ENCODE measurements around the gene EIF4E3.

Gene EIF4E3

DNA sequence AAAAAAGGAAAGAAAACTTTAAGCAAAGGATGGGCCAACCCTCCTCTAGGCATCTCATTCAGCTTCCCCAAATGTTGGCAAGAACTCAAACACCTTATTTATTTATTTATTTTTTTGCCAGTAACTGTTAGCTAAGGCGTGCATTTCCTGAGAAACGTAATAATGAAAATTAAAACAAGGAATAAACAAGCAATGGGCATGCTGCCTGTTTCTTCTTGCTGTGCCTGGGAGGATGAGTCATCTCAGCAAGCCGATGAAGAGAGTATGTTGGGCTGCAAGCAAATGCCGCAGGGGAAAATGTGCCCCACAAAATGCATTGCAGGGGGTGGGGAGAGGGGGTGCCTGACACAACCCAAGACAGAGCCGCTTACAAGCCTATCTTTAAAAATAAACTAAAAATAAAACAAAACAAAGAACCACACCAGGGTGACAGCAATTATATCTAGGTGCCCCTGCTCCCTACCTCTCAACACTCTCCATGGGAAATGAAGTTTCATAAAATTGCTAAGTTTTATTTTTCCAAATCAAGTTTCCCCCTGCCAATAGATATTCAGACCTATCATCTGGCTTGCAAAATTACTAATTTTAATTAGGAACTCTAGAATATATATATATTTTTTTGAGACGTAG is 40.3 kb downstream of the EIF4E3 start:
- DNase-seq = peak; percentile 71

- DNase-seq = no peak
These were observed 41.0 kb downstream of the EIF4E3 start for GRCh38 chr3:71684046-71684756.

DNA sequence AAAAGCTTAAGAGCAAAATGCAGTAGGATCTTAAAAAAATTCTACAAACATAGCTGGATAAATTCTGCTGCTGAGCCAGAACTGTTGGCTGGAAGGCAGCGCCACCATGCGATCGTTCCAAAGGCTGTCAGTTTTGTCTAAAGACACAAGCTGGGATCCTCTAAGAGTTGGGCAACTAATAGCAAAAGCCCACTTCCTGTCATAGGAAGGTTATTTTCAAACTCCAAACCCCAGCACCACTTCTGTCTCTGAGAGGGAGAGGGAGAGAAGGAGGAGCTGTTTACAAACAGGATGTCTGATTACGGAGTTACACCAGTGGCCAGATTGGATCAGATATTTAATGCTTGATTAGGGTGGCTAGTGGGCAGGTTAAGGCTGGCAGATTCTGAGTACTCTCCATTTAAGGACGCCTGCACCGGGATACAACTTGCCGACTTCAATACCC is 44.0 kb downstream of the EIF4E3 start:
- peak; percentile 79 for DNase-seq

- peak; percentile 76 for DNase-seq
These were observed 44.6 kb downstream of the EIF4E3 start for GRCh38 chr3:71680603-71681002.

DNA sequence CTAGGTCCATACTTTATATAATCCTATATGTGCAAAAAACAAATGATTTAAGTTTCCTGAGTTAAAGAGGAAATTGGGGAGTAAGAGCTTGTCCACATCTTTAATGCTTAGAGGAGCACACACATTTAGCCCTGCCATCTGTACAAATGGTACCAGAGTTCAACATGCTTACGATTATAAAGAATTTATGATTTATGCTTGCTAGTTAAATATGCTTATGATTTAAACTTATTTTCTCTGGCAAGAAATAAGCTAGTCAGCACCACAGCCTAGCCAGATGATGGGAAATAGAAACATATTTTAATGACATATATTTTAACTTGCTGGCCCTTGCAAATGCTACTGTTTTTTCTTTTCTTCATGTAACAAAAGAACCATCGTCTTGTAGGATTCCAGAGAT is 48.3 kb downstream of the EIF4E3 start:
- no peak for DNase-seq

GRCh38 chr3:71673486-71673885 is 51.7 kb downstream of the EIF4E3 start:
- DNase-seq = no peak

GRCh38 chr3:71672807-71673206 is 52.4 kb downstream of the EIF4E3 start:
- DNase-seq = no peak

DNA sequence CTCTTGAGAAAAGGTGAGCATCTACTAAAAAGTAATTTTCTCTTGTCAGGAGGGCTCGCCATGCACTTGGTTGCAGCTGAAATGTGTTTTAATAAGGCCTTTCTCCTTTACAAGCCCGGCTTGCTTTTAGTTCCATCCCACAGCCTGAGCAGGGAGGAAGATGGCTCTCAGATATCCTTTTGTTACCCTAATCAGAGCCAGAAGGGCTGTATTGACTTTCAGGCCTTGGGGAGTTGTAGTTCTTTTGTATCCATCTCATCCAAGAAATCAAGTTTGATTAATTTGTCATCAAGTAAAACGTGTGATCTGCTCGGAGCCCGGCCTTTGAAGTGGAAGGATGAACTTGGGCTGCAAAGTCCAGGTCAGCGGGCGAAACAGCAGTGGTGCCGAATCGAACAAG is 52.9 kb downstream of the EIF4E3 start:
- DNase-seq = no peak

GRCh38 chr3:71671216-71671845 is 53.9 kb downstream of the EIF4E3 start:
- no peak for DNase-seq

GRCh38 chr3:71662568-71662967 is 62.6 kb downstream of the EIF4E3 start:
- DNase-seq = no peak

GRCh38 chr3:71662056-71662455 is 63.1 kb downstream of the EIF4E3 start:
- DNase-seq = no peak

DNA sequence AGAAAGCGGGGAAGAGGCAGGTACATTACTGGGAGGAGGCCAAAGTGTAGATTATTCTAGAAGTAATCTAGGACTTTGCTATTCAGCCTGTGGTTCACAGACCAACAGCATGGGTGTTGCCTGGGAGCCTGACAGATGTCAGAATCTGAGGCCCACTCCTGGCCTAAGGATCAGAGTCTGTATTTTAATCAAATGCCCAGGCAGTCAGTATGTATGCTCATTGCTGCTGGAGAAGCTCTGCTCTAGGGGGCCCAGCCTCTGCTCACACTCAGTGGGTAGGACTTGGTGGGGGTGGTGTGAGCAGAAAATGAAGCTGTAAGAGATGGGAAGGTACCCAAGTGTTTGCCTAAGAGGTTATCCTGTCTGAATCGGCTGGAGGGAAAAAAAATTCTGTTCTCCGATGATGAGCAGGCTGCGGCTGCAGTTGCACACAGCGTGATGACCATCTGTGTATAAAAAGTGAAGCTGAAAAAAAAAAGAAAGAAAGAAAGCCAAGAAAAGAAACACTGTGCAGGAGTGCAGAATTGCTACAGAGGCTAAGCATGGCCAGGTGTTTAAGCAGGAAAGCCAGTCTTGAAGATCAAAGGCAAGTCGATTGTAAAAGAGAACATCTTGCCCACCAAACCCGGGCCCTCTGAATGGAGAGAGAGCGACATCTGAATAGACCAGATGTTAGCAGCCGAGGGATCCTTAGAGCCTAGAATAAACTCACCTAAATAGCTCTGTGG is 65.2 kb downstream of the EIF4E3 start:
- DNase-seq = no peak

DNA sequence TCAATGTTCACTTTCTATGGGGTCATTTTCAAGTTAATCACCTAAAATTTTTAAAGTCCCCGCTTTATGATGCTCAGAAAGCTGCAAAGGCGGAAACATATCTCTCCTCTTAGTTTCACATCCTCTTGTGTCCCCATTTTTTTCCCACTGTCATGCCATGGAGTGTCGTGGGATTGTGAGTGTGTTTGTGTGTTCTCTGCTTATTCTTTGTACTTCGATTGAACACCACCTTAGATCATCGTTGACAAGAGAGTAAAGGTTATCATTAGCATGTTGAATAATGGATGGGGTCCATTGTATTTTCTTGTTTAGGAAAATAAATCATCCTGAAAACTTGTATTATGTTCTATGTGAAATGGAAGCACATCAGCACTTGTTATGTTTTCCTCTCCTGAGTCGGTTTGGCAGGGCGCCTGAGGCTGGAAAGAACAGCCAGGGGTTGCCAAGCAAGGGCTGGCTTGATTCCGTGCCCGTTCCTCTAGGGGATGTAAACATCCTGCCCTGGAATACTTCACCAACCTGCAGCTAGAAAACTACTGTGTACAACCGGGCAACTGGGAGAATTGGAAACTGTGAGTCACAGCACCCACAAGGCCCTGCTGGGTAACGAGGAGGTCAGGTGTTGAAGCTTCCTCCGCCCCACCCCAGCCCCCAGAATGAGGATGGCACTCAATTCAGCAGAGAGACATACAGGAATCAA is 67.2 kb downstream of the EIF4E3 start:
- no peak for DNase-seq

DNA sequence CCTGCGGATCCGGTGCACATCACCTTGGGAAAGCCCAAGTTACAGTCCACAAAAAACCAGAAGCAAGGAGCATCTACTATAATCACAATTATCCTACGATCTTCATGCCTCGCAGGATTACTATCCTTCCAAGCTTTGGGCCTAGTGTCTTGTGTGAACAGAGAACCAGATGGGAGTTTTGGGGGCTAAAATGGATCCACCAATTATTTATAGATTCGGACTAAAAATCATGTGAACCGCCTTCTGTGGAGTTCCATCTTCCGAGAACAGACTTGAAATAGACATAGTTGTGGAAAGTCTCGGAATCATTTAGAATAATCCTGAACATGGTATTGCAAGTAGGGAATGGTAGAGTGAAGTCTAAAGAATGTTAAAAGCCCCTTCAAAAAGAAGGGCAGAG is 70.1 kb downstream of the EIF4E3 start:
- DNase-seq = no peak

GRCh38 chr3:71653414-71653807 is 71.8 kb downstream of the EIF4E3 start:
- no peak for DNase-seq

DNA sequence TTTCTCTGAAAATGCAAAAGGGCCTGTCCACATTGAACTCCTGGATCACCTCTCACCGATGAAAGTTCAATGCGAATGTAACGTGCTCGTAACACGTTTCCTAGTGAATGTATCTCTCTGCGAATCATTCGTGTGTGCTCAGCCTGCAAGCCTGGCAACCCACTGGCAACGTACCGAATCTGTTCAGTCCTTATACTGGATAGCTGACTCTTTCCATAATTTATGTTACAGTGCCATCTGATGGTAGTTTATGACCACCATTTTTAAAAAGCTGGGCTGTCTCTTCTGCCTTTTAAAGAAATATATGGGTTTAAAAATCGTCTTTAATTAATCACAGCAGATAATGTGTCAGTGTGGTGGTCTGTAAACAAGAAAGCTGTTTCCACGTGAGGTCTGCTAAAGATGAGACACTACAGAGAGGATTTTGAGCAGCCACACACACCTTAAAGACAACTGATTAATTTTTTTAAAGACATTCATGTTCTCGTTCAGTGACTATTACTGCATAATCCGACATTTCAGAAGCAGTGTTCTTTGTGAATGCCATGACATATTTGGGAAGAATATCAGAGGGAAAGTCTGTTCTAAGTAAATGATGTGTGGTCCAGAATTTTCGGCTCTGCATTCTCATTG is 72.3 kb downstream of the EIF4E3 start:
- DNase-seq = peak; percentile 54

GRCh38 chr3:71651625-71652024 is 73.6 kb downstream of the EIF4E3 start:
- no peak for DNase-seq

DNA sequence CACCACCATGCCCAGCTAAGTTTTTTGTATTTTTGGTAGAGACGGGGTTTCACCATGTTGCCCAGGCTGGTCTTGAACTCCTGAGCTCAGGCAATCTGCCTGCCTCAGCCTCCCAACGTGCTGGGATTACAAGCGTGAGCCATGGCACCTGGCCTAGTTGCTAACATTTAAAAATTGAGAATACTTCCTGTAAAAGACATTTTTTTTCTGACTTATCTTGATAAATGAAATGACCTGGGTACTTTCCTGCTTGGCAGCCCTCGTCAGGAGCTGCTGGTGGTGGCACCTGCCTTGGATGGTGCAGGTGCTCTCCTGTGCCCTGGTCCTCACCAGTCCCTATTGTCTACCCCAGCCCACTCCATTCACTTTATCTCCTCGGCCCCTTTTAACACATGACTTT is 74.8 kb downstream of the EIF4E3 start:
- no peak for DNase-seq

- DNase-seq = no peak
These were observed 75.4 kb downstream of the EIF4E3 start for GRCh38 chr3:71649757-71650156.

- DNase-seq = no peak
These were observed 77.5 kb downstream of the EIF4E3 start for GRCh38 chr3:71647751-71648150.

- no peak for DNase-seq
These were observed 78.2 kb downstream of the EIF4E3 start for GRCh38 chr3:71646971-71647370.

GRCh38 chr3:71645140-71645539 is 80.1 kb downstream of the EIF4E3 start:
- no peak for DNase-seq

All from HCEC 1CT (cell line).